ENCODE measurements around the gene CD33.

CD33 gene

DNA sequence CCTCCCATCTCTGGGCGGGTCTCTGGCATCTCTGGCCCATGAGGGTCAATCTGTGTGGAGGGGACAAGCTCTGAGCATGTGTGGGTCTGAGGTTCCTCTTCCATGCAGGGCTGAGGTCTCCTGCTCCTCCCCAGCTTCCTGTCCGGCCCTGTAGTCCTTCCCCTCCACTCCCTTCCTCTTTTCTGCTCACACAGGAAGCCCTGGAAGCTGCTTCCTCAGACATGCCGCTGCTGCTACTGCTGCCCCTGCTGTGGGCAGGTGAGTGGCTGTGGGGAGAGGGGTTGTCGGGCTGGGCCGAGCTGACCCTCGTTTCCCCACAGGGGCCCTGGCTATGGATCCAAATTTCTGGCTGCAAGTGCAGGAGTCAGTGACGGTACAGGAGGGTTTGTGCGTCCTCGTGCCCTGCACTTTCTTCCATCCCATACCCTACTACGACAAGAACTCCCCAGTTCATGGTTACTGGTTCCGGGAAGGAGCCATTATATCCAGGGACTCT lies at the start of gene CD33:
CD33 (plus strand) TSS at position 183 of the 496 bp plus-strand sequence; CDS start at position 222, 39 bp downstream.
- peak; percentile 94 for DNase-seq

- no peak for DNase-seq
These were observed 45.6 kb upstream of the CD33 start for GRCh38 chr19:51179256-51179655.

DNA sequence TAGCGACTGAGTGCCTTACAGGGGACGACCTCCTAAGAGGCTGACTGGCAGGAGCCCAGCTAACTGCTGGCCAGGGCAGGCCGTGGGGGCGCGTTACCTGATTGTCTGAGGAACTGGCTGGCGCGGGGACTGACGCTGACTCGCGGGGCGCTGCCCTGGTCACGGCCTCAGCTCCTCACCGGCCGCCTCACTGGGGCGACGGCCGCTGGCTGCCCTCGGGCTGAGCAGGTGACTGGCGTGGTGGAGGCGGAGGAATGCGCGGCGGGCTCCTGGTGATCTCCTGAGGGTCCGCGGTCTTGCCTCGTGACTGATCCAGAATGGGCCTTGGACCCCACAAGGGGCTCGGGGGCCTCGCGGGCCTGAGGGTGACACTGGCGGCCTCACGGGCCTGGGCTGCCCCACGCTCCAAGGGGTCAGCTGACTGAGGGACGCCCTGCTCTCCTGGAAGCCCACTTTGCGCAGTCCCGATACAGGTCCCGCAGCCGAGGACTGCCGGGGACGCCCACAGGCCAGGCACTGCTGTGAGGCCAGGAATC lies 43.4 kb upstream of the CD33 start:
- no peak for DNase-seq

GRCh38 chr19:51181913-51182419 lies 42.9 kb upstream of the CD33 start:
- no peak for DNase-seq

- DNase-seq: no peak
These were observed 41.3 kb upstream of the CD33 start for GRCh38 chr19:51183629-51184028.

DNA sequence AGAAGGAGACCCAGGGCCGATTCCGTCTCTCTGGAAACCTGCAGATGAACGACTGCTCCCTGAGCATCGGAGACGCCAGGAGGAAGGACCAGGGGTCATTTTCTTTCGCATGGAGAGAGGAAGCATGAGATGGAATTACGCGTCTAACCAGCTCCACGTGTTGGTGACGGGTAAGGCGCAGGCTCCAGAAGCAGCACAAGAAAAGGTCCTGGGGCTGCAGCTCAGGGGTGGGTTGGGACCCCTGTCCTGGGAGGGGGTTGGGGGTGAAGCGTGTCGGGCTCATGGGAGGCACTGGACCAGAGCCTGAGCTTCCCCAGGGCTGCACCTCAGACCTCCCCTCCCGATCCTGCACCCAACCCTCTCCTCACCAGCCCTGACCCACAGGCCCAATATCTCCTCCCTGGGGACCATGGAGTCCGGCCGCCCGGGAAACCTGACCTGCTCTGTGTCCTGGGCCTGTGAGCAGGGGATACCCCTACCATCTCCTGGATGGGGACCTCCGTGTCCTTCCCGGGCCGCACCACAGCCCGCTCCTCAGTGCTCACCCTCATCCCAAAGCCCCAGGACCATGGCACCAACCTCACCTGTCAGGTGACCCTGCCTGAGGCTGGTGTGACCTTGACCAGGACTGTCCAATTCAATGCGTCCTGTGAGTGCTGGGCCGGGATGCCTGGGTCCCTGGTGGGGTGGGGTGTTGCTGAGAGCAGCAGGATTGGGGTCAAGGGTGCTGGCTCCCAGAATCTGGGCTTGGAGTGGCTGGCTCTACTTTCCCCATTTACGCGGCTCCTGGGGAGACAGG lies 39.6 kb upstream of the CD33 start:
- no peak for DNase-seq

DNA sequence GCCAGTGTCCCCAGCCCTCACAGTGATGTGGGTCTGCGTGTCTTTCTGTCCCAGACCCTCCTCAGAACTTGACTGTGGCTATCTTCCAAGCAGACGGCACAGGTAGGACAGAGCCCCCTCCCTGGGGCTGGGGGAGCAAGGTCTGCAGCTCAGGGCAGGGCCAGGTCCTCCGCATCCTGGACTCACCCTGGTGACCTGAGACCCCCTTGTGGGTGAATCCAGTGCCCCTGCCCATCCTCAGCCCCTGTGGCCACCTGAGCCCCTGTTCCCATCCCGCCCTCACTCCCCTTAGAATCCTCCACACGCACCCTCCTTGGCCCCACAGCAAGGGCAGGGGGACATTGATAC lies 39.0 kb upstream of the CD33 start:
- DNase-seq: no peak

GRCh38 chr19:51186323-51186722 lies 38.6 kb upstream of the CD33 start:
- no peak for DNase-seq

- peak; percentile 79 for DNase-seq
These were observed 37.3 kb upstream of the CD33 start for GRCh38 chr19:51187395-51188226.

GRCh38 chr19:51188227-51188559 lies 36.7 kb upstream of the CD33 start:
- DNase-seq: no peak

GRCh38 chr19:51192689-51193088 lies 32.2 kb upstream of the CD33 start:
- DNase-seq: no peak

DNA sequence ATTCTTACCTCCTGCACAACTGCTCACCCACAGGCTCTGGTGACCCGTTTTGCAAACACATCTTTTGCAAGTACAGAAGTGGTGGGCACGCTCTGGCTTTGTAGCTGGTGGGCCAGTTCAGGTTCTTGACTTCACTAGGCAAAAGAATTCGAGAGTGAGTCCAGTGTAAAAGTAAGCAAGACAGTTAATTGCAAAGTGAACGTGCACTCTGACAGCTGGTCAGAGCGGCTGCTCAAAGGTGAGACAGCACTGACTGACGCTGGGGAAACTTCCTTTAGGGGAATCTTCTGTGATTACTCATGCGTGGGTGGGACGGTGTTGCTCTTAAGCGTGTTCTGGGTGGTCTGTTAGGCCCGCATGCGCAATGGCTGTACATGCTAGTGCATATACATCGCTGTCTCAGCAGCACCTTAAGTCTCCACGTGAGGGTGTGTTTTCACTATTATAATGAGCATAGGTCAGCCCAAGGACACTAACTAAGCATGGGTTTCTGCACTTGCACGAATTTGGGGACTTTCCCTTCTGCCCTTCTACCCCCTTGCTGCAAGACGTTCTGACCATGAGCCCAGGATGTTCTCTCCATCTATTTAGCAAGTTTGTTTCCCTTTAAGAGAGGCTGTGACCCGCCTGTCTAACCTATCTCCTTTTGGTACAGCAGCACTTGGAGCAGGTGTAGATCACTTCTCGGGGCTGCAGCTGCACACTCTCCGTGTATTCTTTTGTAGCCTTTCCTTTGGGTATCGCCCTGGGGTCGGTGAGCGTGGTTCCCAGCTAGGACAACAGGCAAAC lies 30.2 kb upstream of the CD33 start:
- DNase-seq: peak; percentile 17

DNA sequence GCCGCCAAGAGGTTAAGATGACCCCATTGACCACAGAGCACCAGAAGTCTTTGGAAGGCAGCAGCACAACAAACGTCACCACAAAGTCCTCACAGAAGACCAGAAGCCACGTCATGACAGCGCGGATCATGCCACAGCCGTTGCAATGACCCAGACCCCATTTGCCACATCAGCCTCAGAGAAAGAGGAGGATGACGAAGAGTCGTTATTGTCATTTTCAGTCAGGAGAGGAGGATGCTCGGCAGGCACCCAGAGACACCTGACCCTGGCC lies 29.6 kb upstream of the CD33 start:
- no peak for DNase-seq

GRCh38 chr19:51195616-51196015 lies 29.3 kb upstream of the CD33 start:
- no peak for DNase-seq

GRCh38 chr19:51196181-51196580 lies 28.7 kb upstream of the CD33 start:
- peak; percentile 44 for DNase-seq

DNA sequence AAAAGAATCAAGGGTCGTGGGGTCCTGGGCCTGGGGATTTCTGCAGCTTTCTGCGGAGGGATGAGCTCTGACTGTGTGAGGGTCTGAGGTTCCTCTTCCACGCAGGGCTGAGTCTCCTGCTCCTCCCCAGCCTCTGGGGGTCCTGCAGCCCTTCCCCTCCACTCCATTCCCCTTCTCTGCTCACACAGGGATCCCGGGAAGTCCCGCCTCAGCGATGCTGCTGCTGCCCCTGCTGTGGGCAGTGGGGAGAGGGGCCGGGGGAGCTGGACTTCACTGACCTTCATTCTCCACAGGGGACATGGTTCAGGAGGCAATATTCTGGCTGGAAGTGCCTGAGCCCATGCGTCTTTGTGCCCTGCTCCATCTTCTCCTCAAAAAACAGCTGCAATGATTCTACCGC lies 26.2 kb upstream of the CD33 start:
- no peak for DNase-seq

DNA sequence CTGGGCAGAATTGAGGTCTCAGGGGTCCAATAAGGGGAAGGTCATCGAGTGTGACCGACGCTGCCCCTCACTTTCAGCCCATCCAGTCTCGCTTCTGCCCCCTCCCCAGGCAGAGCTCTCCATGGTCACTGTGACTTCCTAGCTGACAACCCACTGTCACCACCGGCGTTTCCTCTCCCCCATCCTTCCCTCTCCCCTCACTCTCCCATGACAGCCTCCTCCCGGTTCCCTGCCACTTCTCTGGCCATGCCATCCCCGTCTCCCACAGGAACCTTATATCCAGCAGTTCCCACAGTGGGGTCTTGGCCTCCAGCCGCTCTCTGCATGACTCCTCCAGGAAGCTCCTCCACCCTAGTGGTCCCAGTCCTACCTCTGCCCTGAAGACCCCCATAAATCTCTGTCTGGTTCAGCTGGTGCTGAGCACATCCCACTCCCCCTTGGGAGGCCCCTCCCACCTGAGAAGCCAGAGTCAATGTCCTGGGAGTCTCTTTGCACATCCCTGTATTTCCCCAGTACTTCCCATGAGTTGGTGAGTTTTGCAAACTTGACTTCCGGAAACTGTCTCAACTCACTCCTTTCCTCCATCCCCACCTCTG lies 24.7 kb upstream of the CD33 start:
- no peak for DNase-seq

GRCh38 chr19:51201712-51202111 lies 23.2 kb upstream of the CD33 start:
- DNase-seq: no peak

- no peak for DNase-seq
These were observed 21.0 kb upstream of the CD33 start for GRCh38 chr19:51203916-51204315.

GRCh38 chr19:51204321-51204720 lies 20.6 kb upstream of the CD33 start:
- no peak for DNase-seq

- DNase-seq: no peak
These were observed 17.1 kb upstream of the CD33 start for GRCh38 chr19:51207747-51208146.

DNA sequence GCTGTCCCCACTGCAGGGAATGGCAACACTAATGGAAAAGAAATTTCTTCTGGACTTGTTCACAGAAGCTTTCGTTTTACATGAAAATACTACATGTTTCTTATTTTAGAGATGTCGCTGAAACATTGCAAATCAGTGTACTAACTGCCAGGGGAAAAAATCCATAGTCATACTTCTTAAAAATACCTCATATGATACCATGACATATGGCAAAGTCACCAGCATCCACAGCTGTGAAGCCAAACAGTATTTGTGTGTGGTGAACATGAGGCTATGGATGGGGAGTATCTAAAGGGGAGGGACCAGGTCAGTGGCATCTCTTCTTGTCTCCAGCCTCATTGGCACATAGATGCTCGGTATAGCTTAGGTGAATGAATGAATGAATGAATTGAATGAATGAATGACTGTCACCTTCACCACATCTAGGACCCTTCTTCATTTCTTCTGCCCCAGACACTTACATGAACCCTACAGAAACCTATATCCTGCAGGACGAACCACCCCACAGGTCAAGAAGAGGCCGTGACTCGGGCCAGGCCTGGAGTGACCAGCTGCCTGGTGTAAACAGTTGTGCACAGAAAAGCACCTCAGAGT lies 14.6 kb upstream of the CD33 start:
- no peak for DNase-seq
